NCI-H1105 (cell line): ENCODE data around the gene SNX14.
"Not testable (repeated sequence)": the region's sequence is repeated elsewhere in the genome, so short reads cannot be mapped to it uniquely, and the experiment has no call there.

Source experiments
- DNase-seq: peaks from one replicate; lab custom pipeline; 2025; lab: John Stamatoyannopoulos, UW

The SNX14 gene

GRCh38 chr6:85591207-85591606 is 2.5 kb downstream of the SNX14 start:
- DNase-seq: no peak

- no peak for DNase-seq
Observed at GRCh38 chr6:85585741-85586140, 7.9 kb downstream of the SNX14 start.

GRCh38 chr6:85582832-85583231 is 10.8 kb downstream of the SNX14 start:
- not testable (repeated sequence) for DNase-seq

GRCh38 chr6:85581572-85581971 is 12.1 kb downstream of the SNX14 start:
- DNase-seq: no peak

GRCh38 chr6:85580878-85581267 is 12.8 kb downstream of the SNX14 start:
- DNase-seq: no peak

- DNase-seq: no peak
Observed at GRCh38 chr6:85580118-85580877, 13.4 kb downstream of the SNX14 start.

GRCh38 chr6:85579581-85579980 is 14.1 kb downstream of the SNX14 start:
- no peak for DNase-seq

GRCh38 chr6:85576476-85576875 is 17.2 kb downstream of the SNX14 start:
- no peak for DNase-seq

- DNase-seq: no peak
Observed at GRCh38 chr6:85574932-85575598, 18.6 kb downstream of the SNX14 start.

GRCh38 chr6:85569323-85569722 is 24.3 kb downstream of the SNX14 start:
- DNase-seq: no peak

GRCh38 chr6:85568411-85568810 is 25.2 kb downstream of the SNX14 start:
- DNase-seq: no peak

- no peak for DNase-seq
Observed at GRCh38 chr6:85565736-85566135, 27.9 kb downstream of the SNX14 start.

GRCh38 chr6:85564223-85564622 is 29.4 kb downstream of the SNX14 start:
- not testable (repeated sequence) for DNase-seq

GRCh38 chr6:85561750-85562357 is 31.8 kb downstream of the SNX14 start:
- DNase-seq: no peak

- no peak for DNase-seq
Observed at GRCh38 chr6:85556992-85557668, 36.5 kb downstream of the SNX14 start.

- no peak for DNase-seq
Observed at GRCh38 chr6:85552652-85553051, 41.0 kb downstream of the SNX14 start.

- DNase-seq: no peak
Observed at GRCh38 chr6:85551264-85551663, 42.4 kb downstream of the SNX14 start.

- DNase-seq: no peak
Observed at GRCh38 chr6:85547719-85548118, 45.9 kb downstream of the SNX14 start.

- no peak for DNase-seq
Observed at GRCh38 chr6:85544776-85545175, 48.9 kb downstream of the SNX14 start.

GRCh38 chr6:85537055-85537494 is 56.6 kb downstream of the SNX14 start:
- no peak for DNase-seq

- DNase-seq: not testable (repeated sequence)
Observed at GRCh38 chr6:85524281-85524680, 69.4 kb downstream of the SNX14 start.

- no peak for DNase-seq
Observed at GRCh38 chr6:85516168-85516567, 77.5 kb downstream of the SNX14 start.
